Measurements from ENCODE around the gene SNX17.

The SNX17 gene

GRCh38 chr2:27400348-27401135 is 30.1 kb downstream of the SNX17 start:
- H3K27ac ChIP-seq (ENCODE audit: low read depth, low read length): no peak overlapping the region
- no peaks in the 10 kb centered on the region for H3K9me3 ChIP-seq (ENCODE audit: control insufficient read depth in 1 of 2, low read length in 2 of 2)
- H3K36me3 ChIP-seq (ENCODE audit: control insufficient read depth in 1 of 2, insufficient read depth in 2 of 2, low read length in 2 of 2): no peaks in the 10 kb centered on the region
- H3K4me1 ChIP-seq (ENCODE audit: control insufficient read depth in 1 of 2, insufficient read depth in 2 of 2, low read length in 2 of 2): no peaks in the 10 kb centered on the region
- H3K4me3 ChIP-seq (ENCODE audit: low read depth in 1 of 2, low read length in 2 of 2): no peak overlapping the region
- H3K9ac ChIP-seq (ENCODE audit: low read depth in 1 of 2, low read length in 2 of 2): no peak overlapping the region
- H3K27me3 ChIP-seq (ENCODE audit: control insufficient read depth in 1 of 2, insufficient read depth in 2 of 2, low read length in 2 of 2): no peaks in the 10 kb centered on the region

DNA sequence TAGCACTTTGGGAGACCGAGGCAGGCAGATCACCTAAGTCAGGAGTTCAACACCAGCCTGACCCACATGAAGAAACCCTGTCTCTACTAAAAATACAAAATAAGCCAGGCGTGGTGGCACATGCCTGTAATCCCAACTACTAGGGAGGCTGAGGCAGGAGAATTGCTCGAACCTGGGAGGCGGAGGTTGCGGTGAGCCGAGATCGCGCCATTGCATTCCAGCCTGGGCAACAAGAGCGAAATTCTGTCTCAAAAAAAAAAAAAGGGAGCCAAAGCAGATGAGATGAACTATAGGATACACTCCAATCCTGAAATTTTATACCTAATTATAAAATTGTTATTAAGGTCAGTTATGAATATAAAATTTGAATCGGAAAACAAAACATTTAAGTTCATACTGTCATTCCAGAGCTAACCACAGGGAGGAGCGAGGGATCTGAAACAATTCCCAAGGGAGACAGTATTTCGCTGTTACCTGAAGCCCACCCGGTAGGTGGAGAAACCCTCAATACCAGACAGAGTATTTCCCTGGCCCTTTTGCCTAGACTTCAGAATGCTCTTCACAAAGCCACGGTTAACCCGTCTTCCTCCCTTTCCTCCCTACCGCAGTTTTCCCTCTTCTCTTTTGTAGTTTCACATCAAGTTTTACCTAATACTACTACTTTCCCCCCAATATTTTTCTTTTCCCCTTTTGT is 37.5 kb downstream of the SNX17 start:
- Histone ChIP-seq H3K4me3 (ENCODE audit: low read depth in 1 of 2, low read length in 2 of 2) (peak overlapping the region; percentile 91 to 92), H3K27ac (ENCODE audit: low read depth, low read length) (no peak overlapping the region), H3K9ac (ENCODE audit: low read depth in 1 of 2, low read length in 2 of 2) (peak overlapping the region; percentile 71 to 79), H3K36me3 (ENCODE audit: control insufficient read depth in 1 of 2, insufficient read depth in 2 of 2, low read length in 2 of 2) (no peaks in the 10 kb centered on the region), H3K4me1 (ENCODE audit: control insufficient read depth in 1 of 2, insufficient read depth in 2 of 2, low read length in 2 of 2) (peaks cover 5 to 15% of the 10 kb centered on the region in 2 donors), H3K9me3 (ENCODE audit: control insufficient read depth in 1 of 2, low read length in 2 of 2) (no peaks in the 10 kb centered on the region), H3K27me3 (ENCODE audit: control insufficient read depth in 1 of 2, insufficient read depth in 2 of 2, low read length in 2 of 2) (no peaks in the 10 kb centered on the region)

GRCh38 chr2:27408601-27409320 is 38.3 kb downstream of the SNX17 start:
- peaks cover 5 to 15% of the 10 kb centered on the region in 2 donors for H3K4me1 ChIP-seq (ENCODE audit: control insufficient read depth in 1 of 2, insufficient read depth in 2 of 2, low read length in 2 of 2)
- no peaks in the 10 kb centered on the region for H3K27me3 ChIP-seq (ENCODE audit: control insufficient read depth in 1 of 2, insufficient read depth in 2 of 2, low read length in 2 of 2)
- no peaks in the 10 kb centered on the region for H3K9me3 ChIP-seq (ENCODE audit: control insufficient read depth in 1 of 2, low read length in 2 of 2)
- peak overlapping the region; percentile 56 for H3K27ac ChIP-seq (ENCODE audit: low read depth, low read length)
- no peaks in the 10 kb centered on the region for H3K36me3 ChIP-seq (ENCODE audit: control insufficient read depth in 1 of 2, insufficient read depth in 2 of 2, low read length in 2 of 2)
- peak overlapping the region; percentile 79 to 88 for H3K9ac ChIP-seq (ENCODE audit: low read depth in 1 of 2, low read length in 2 of 2)
- peak overlapping the region; percentile 91 to 92 for H3K4me3 ChIP-seq (ENCODE audit: low read depth in 1 of 2, low read length in 2 of 2)

GRCh38 chr2:27409321-27410073 is 39.1 kb downstream of the SNX17 start, which contains the start of gene PPM1G:
PPM1G (minus strand) TSS chr2:27409591; CDS start chr2:27409422, 169 bp downstream.
- Histone ChIP-seq H3K9me3 (ENCODE audit: control insufficient read depth in 1 of 2, low read length in 2 of 2) (no peaks in the 10 kb centered on the region), H3K27ac (ENCODE audit: low read depth, low read length) (peak within 1 kb of the TSS; percentile 56), H3K27me3 (ENCODE audit: control insufficient read depth in 1 of 2, insufficient read depth in 2 of 2, low read length in 2 of 2) (no peaks in the 10 kb centered on the region), H3K4me3 (ENCODE audit: low read depth in 1 of 2, low read length in 2 of 2) (peak within 1 kb of the TSS; percentile 91 to 92), H3K9ac (ENCODE audit: low read depth in 1 of 2, low read length in 2 of 2) (peak within 1 kb of the TSS; percentile 79 to 88), H3K4me1 (ENCODE audit: control insufficient read depth in 1 of 2, insufficient read depth in 2 of 2, low read length in 2 of 2) (peaks cover 5 to 15% of the 10 kb centered on the region in 2 donors), H3K36me3 (ENCODE audit: control insufficient read depth in 1 of 2, insufficient read depth in 2 of 2, low read length in 2 of 2) (no peaks in the 10 kb centered on the region)

DNA sequence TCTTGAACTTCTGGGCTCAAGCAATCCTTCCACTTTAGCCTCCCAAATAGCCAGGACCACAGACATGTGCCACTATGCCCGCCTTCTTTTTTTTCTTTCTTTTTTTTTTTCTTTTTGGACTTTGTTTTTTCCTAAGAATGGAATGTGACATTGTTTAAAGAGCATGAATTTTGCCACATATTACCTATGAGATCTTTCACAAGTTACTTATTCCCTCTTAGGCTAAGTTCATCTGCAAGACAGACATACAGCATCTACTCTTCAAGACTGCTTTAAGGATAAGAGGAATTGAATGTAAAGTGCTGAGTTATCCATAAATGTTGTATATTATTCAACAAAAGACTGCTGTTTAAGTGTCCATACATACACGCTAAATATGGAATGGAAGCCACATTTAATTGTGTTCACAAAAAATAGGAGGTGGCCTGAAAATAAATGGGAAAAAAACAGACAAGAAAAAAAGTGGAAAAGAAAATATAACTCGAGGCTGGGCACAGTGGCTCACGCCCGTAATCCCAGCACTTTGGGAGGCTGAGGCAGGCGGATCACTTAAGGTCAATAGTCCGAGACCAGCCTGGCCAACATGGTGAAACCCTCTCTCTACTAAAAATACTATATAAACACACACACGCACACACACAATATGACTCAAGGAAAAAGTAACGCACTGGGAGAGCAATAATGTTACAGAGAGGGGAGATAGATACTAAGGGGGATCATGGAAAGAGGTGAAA is 42.2 kb downstream of the SNX17 start:
- H3K9me3 ChIP-seq (ENCODE audit: control insufficient read depth in 1 of 2, low read length in 2 of 2): no peaks in the 10 kb centered on the region

GRCh38 chr2:27416151-27416550 is 45.7 kb downstream of the SNX17 start:
- H3K9me3 ChIP-seq (ENCODE audit: control insufficient read depth in 1 of 2, low read length in 2 of 2): no peaks in the 10 kb centered on the region
- H3K4me1 ChIP-seq (ENCODE audit: control insufficient read depth in 1 of 2, insufficient read depth in 2 of 2, low read length in 2 of 2): no peaks in the 10 kb centered on the region
- H3K4me3 ChIP-seq (ENCODE audit: low read depth in 1 of 2, low read length in 2 of 2): no peak overlapping the region
- H3K27me3 ChIP-seq (ENCODE audit: control insufficient read depth in 1 of 2, insufficient read depth in 2 of 2, low read length in 2 of 2): no peaks in the 10 kb centered on the region
- no peak overlapping the region for H3K27ac ChIP-seq (ENCODE audit: low read depth, low read length)
- no peak overlapping the region for H3K9ac ChIP-seq (ENCODE audit: low read depth in 1 of 2, low read length in 2 of 2)
- no peaks in the 10 kb centered on the region for H3K36me3 ChIP-seq (ENCODE audit: control insufficient read depth in 1 of 2, insufficient read depth in 2 of 2, low read length in 2 of 2)

More for the DNA sequence above, 42.2 kb downstream of the SNX17 start:
- no peak overlapping the region for H3K4me3 ChIP-seq (ENCODE audit: low read depth in 1 of 2, low read length in 2 of 2)
- H3K27me3 ChIP-seq (ENCODE audit: control insufficient read depth in 1 of 2, insufficient read depth in 2 of 2, low read length in 2 of 2): no peaks in the 10 kb centered on the region
- no peak overlapping the region for H3K27ac ChIP-seq (ENCODE audit: low read depth, low read length)
- H3K9ac ChIP-seq (ENCODE audit: low read depth in 1 of 2, low read length in 2 of 2): no peak overlapping the region
- H3K4me1 ChIP-seq (ENCODE audit: control insufficient read depth in 1 of 2, insufficient read depth in 2 of 2, low read length in 2 of 2): peaks cover 5 to 13% of the 10 kb centered on the region in 2 donors
- H3K36me3 ChIP-seq (ENCODE audit: control insufficient read depth in 1 of 2, insufficient read depth in 2 of 2, low read length in 2 of 2): no peaks in the 10 kb centered on the region

DNA sequence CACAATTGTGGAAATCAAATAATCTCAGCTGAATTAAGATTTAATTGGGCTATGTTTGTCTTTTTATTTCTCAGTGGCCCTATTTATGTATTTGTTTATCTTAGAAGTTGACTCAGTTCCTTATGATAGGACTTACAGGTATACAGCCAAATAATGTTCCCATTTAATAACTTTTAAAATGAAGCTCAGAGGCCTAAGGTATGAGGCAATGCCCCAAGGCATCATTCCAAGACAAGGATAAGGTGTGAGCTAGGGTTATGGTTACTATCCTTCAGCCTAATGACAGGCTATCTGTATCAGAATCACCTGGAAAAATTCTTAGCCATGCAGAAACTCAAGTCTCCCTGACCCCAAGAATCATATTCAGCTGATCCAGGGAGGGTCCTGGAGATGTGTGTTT is 50.6 kb downstream of the SNX17 start:
- Histone ChIP-seq H3K27me3 (ENCODE audit: control insufficient read depth in 1 of 2, insufficient read depth in 2 of 2, low read length in 2 of 2) (no peaks in the 10 kb centered on the region), H3K9me3 (ENCODE audit: control insufficient read depth in 1 of 2, low read length in 2 of 2) (no peaks in the 10 kb centered on the region), H3K4me3 (ENCODE audit: low read depth in 1 of 2, low read length in 2 of 2) (no peak overlapping the region), H3K9ac (ENCODE audit: low read depth in 1 of 2, low read length in 2 of 2) (no peak overlapping the region), H3K4me1 (ENCODE audit: control insufficient read depth in 1 of 2, insufficient read depth in 2 of 2, low read length in 2 of 2) (no peaks in the 10 kb centered on the region), H3K27ac (ENCODE audit: low read depth, low read length) (no peak overlapping the region), H3K36me3 (ENCODE audit: control insufficient read depth in 1 of 2, insufficient read depth in 2 of 2, low read length in 2 of 2) (no peaks in the 10 kb centered on the region)

DNA sequence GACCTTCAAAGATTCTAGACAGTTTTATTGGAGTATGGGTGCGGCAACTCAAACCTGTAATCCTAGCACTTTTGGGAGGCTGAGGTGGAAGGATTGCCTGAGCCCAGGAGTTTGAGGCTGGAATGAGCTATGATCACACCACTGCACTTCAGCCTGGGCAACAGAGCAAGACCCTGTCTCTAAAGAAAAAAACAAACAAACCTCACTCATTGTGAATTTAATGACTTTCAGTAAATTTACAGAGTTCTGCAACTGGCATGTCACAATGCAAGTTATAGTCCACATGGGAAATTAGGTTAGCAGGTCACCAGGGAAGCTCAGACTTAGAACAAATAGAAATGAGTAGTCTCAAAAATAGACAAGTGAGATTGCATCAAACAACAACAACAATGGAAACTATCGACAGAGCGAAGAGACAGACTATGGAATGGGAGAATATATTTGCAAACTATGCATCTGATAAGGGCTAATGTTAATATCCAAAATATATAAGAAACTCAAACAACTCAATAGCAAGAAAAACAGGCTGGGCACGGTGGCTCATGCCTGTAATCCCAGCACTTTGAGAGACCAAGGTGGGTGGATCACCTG is 51.3 kb downstream of the SNX17 start:
- no peaks in the 10 kb centered on the region for H3K9me3 ChIP-seq (ENCODE audit: control insufficient read depth in 1 of 2, low read length in 2 of 2)
- H3K9ac ChIP-seq (ENCODE audit: low read depth in 1 of 2, low read length in 2 of 2): no peak overlapping the region
- H3K27me3 ChIP-seq (ENCODE audit: control insufficient read depth in 1 of 2, insufficient read depth in 2 of 2, low read length in 2 of 2): no peaks in the 10 kb centered on the region
- no peaks in the 10 kb centered on the region for H3K36me3 ChIP-seq (ENCODE audit: control insufficient read depth in 1 of 2, insufficient read depth in 2 of 2, low read length in 2 of 2)
- H3K4me1 ChIP-seq (ENCODE audit: control insufficient read depth in 1 of 2, insufficient read depth in 2 of 2, low read length in 2 of 2): no peaks in the 10 kb centered on the region
- H3K4me3 ChIP-seq (ENCODE audit: low read depth in 1 of 2, low read length in 2 of 2): no peak overlapping the region
- no peak overlapping the region for H3K27ac ChIP-seq (ENCODE audit: low read depth, low read length)

- Histone ChIP-seq H3K4me3 (ENCODE audit: low read depth in 1 of 2, low read length in 2 of 2) (no peak overlapping the region), H3K4me1 (ENCODE audit: control insufficient read depth in 1 of 2, insufficient read depth in 2 of 2, low read length in 2 of 2) (peaks cover 0 to 5% of the 10 kb centered on the region in 2 donors), H3K27me3 (ENCODE audit: control insufficient read depth in 1 of 2, insufficient read depth in 2 of 2, low read length in 2 of 2) (no peaks in the 10 kb centered on the region), H3K27ac (ENCODE audit: low read depth, low read length) (no peak overlapping the region), H3K9ac (ENCODE audit: low read depth in 1 of 2, low read length in 2 of 2) (no peak overlapping the region), H3K9me3 (ENCODE audit: control insufficient read depth in 1 of 2, low read length in 2 of 2) (no peaks in the 10 kb centered on the region), H3K36me3 (ENCODE audit: control insufficient read depth in 1 of 2, insufficient read depth in 2 of 2, low read length in 2 of 2) (no peaks in the 10 kb centered on the region)
These were observed 52.5 kb downstream of the SNX17 start for GRCh38 chr2:27422958-27423357.

All from duodenal mucosa (tissue), 2 donors.